Esophagus squamous epithelium (tissue), 4 donors: ENCODE results near the gene FABP7.

Experiments used
- CTCF ChIP-seq, 6 experiments: fragments of 450-650 bp in 4 of 6; fragments of 200-600 bp in 2 of 6; sonication (generic) in 2 of 6; IDR thresholded peaks; one replicate each; pipeline ENCODE4 v1.5.1; 2016 to 2019; ENCODE audit warnings: antibody characterized with exemption in 6 of 6, mild to moderate bottlenecking in 4 of 6, moderate library complexity in 4 of 6
- POLR2A ChIP-seq, 4 donors: fragments of 450-650 bp; IDR thresholded peaks; one replicate each; pipeline ENCODE4 v1.6.1; 2017; ENCODE audit warnings: antibody characterized with exemption in 4 of 4, mild to moderate bottlenecking in 4 of 4, moderate library complexity in 3 of 4

- no peak for TF ChIP-seq CTCF (IDR thresholded peaks at IDR 0.05)
- TF ChIP-seq POLR2A (IDR thresholded peaks at IDR 0.05), result no peak
Observed at GRCh38 chr6:122833021-122833491, 53.5 kb downstream of the FABP7 start.
